NT2/D1 (cell line): ENCODE measurements around the gene RIPOR2.

Experiments
- SUZ12 ChIP-seq: IDR thresholded peaks from 2 replicates; pipeline ENCODE4 v1.6.1; 2011; ENCODE audit not compliant: insufficient read length, insufficient read depth; ENCODE audit errors: extremely low read depth
- YY1 ChIP-seq: IDR thresholded peaks from 2 replicates; pipeline ENCODE4 v1.6.1; 2011; ENCODE audit not compliant: insufficient read length, insufficient read depth
- ZNF274 ChIP-seq: IDR thresholded peaks from 2 replicates; pipeline ENCODE4 v1.6.1; 2011; ENCODE audit warnings: mild to moderate bottlenecking, low read depth, low read length

- no peak for TF ChIP-seq ZNF274
- TF ChIP-seq YY1 = no peak
- TF ChIP-seq SUZ12 = no peak
Observed at GRCh38 chr6:24778121-24778520, 157.6 kb downstream of the RIPOR2 start.
